ENCODE data around the gene LZTS3. TPM values are rescaled to one million over a fixed set of nuclear protein-coding genes. Genes with fewer than 3 reads are reported as not detected.

LZTS3 gene
- total and polyA plus RNA-seq, 2 of the 8 experiments (the other 6 are each of a cell fraction or from before 2014, with no cell fraction given): 31.8 to 33.5 TPM

- no peak overlapping the region for H3K9ac ChIP-seq (replicated peaks in 1 of 4; ENCODE audit: extremely low read depth in 1 of 4, low read depth in 3 of 4, low read length in 3 of 4)
- H2AK5ac ChIP-seq (ENCODE audit: low read depth, low read length): no peak overlapping the region
- TF ChIP-seq, protein P1, sequence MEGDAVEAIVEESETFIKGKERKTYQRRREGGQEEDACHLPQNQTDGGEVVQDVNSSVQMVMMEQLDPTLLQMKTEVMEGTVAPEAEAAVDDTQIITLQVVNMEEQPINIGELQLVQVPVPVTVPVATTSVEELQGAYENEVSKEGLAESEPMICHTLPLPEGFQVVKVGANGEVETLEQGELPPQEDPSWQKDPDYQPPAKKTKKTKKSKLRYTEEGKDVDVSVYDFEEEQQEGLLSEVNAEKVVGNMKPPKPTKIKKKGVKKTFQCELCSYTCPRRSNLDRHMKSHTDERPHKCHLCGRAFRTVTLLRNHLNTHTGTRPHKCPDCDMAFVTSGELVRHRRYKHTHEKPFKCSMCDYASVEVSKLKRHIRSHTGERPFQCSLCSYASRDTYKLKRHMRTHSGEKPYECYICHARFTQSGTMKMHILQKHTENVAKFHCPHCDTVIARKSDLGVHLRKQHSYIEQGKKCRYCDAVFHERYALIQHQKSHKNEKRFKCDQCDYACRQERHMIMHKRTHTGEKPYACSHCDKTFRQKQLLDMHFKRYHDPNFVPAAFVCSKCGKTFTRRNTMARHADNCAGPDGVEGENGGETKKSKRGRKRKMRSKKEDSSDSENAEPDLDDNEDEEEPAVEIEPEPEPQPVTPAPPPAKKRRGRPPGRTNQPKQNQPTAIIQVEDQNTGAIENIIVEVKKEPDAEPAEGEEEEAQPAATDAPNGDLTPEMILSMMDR (IDR thresholded peaks at IDR 0.05; ENCODE audit: control extremely low read depth in 1 of 3, insufficient read depth in 1 of 3, low read depth in 1 of 3, low read length in 3 of 3): no peak
- TF ChIP-seq TBP (IDR thresholded peaks at IDR 0.05; ENCODE audit: low read depth, low read length): no peak
- no peak for TF ChIP-seq RXRA (IDR thresholded peaks at IDR 0.05; ENCODE audit: insufficient read depth, low read depth, low read length)
- TF ChIP-seq CEBPB (IDR thresholded peaks at IDR 0.05; ENCODE audit: low read depth, low read length): no peak
- no peak for TF ChIP-seq BACH1 (IDR thresholded peaks at IDR 0.05; ENCODE audit: low read length)
- TF ChIP-seq ZNF274 (IDR thresholded peaks at IDR 0.05; ENCODE audit: borderline replicate concordance, extremely low read depth, low read length): no peak
- no peak for TF ChIP-seq SUZ12 (IDR thresholded peaks at IDR 0.05; ENCODE audit: low read length)
- no peak for TF ChIP-seq HDAC6 (IDR thresholded peaks at IDR 0.05; ENCODE audit: low read depth, low read length)
- TF ChIP-seq EGR1 (IDR thresholded peaks at IDR 0.05; ENCODE audit: borderline replicate concordance, low read depth, low read length): no peak
- no peak for TF ChIP-seq TCF12 (IDR thresholded peaks at IDR 0.05; ENCODE audit: low read depth, low read length)
- no peak for TF ChIP-seq KDM1A (IDR thresholded peaks at IDR 0.05; ENCODE audit: borderline replicate concordance, low read length)
- no peak for TF ChIP-seq POU5F1 (IDR thresholded peaks at IDR 0.05; ENCODE audit: low read depth, low read length)
- no peak for TF ChIP-seq BCL11A (IDR thresholded peaks at IDR 0.05; ENCODE audit: low read depth in 2 of 2, low read length in 2 of 2)
Measured at GRCh38 chr20:3150908-3151307, 22.4 kb downstream of the LZTS3 start.

More at GRCh38 chr20:3150908-3151307, 22.4 kb downstream of the LZTS3 start:
- H3K4ac ChIP-seq (replicated peaks; ENCODE audit: insufficient read length, low read depth, low read length): no peak overlapping the region
- H2AFZ ChIP-seq (ENCODE audit: low read length): no peak overlapping the region
- H3K4me1 ChIP-seq (replicated peaks in 1 of 4; ENCODE audit: control insufficient read depth in 3 of 4, insufficient read depth in 4 of 4, low read length in 3 of 4): no peaks in the 10 kb centered on the region
- no peak overlapping the region for H2BK20ac ChIP-seq (ENCODE audit: low read length)
- no peak overlapping the region for H3K14ac ChIP-seq (ENCODE audit: insufficient read length)
- peaks cover 4 to 68% of the 10 kb centered on the region in 2 experiments for H3K79me2 ChIP-seq (ENCODE audit: control insufficient read depth in 1 of 2, insufficient read depth in 2 of 2, low read length in 2 of 2)
- peaks cover 12% of the 10 kb centered on the region; the same call in 1 of the 2 replicates for H3K79me1 ChIP-seq (ENCODE audit: low read depth, low read length)
- ChIA-PET CTCF (ENCODE audit: partially characterized antibody) (interaction anchor here (0.6 kb wide), 1 partner anchor 34 kb away, joined by 3 read pairs; no protein-coding TSS in a partner anchor), POLR2A (ENCODE audit: partially characterized antibody) (interaction anchor here (0.8 to 3.0 kb wide), 4 partner anchors 9 to 22 kb away, joined by 3 to 9 read pairs (median 4); partner anchors contain the start of genes FASTKD5 and UBOX5)
- FAIRE-seq (no peak), DNase-seq (ENCODE audit: low read depth in 1 of 2, low spot score in 2 of 2) (no peak)
- H4K20me1 ChIP-seq (replicated peaks in 1 of 2; ENCODE audit: control insufficient read depth in 1 of 2, insufficient read depth in 2 of 2, low read length in 2 of 2): peaks cover 6% of the 10 kb centered on the region in 2 experiments
- H3K9me3 ChIP-seq (ENCODE audit: insufficient read depth in 2 of 2, low read depth in 1 of 2, low read length in 1 of 2): no peaks in the 10 kb centered on the region
- no peak overlapping the region for H4K91ac ChIP-seq (replicated peaks; ENCODE audit: insufficient read length, low read length)
- peaks cover 3 to 28% (median 13%) of the 10 kb centered on the region in 4 experiments; a peak in 7 of 8 replicates for H3K36me3 ChIP-seq (ENCODE audit: control insufficient read depth in 2 of 4, insufficient read depth in 4 of 4, low read length in 3 of 4)
- H3K4me3 ChIP-seq (ENCODE audit: extremely low read depth in 1 of 4, insufficient read depth in 2 of 4, low read depth in 3 of 4, low read length in 4 of 4): no peak overlapping the region
- no peak overlapping the region for H2BK15ac ChIP-seq (ENCODE audit: low read length)
- H3K4me2 ChIP-seq (ENCODE audit: insufficient read depth in 1 of 2, low read depth in 2 of 2, low read length in 2 of 2): no peak overlapping the region
- no peak overlapping the region for H2BK12ac ChIP-seq (ENCODE audit: low read depth, low read length)
- H3K27me3 ChIP-seq (replicated peaks in 1 of 4; ENCODE audit: control insufficient read depth in 3 of 4, extremely low read depth in 1 of 4, insufficient read depth in 3 of 4, low read length in 3 of 4): no peaks in the 10 kb centered on the region
- no peak overlapping the region for H3K27ac ChIP-seq (ENCODE audit: low read depth, low read length)
- H2BK5ac ChIP-seq (ENCODE audit: low read depth, low read length): no peak overlapping the region
- H2BK120ac ChIP-seq (replicated peaks; ENCODE audit: low read depth, low read length): no peak overlapping the region
- H3K56ac ChIP-seq (replicated peaks; ENCODE audit: insufficient read length, low read depth, low read length): no peak overlapping the region
- no peak overlapping the region for H3K18ac ChIP-seq (ENCODE audit: extremely low read depth, low read length)
- no peaks in the 10 kb centered on the region for H3K23me2 ChIP-seq (ENCODE audit: low read depth, low read length)
- no peak overlapping the region for H4K5ac ChIP-seq (ENCODE audit: insufficient read length, low read depth, low read length)
- no peak overlapping the region for H4K8ac ChIP-seq (ENCODE audit: extremely low read depth, insufficient read depth, low read length)
- no peak overlapping the region for H3K23ac ChIP-seq (ENCODE audit: insufficient read length)

Data from H1 (cell line).